Naive B cell (primary cell): ENCODE results near the gene IGF1. TPM values are rescaled to one million over a fixed set of nuclear protein-coding genes. Genes with fewer than 3 reads are reported as not detected.

Source experiments
- ATAC-seq, 2 donors: fragments of 150-1000 bp; cut with Tn5 transposase; 2 replicates each; pipeline ENCODE4 v1.10.0; 2021; ENCODE audit warnings: low read depth in 2 of 2, mild to moderate bottlenecking in 2 of 2, moderate library complexity in 2 of 2
- DNase-seq: peaks from one replicate; pipeline ENCODE4 v3.0.0; 2022
- H3K27ac Mint-ChIP-seq, 6 donors: one replicate each; pipeline ENCODE4 v1.8.0; 2020 to 2022; ENCODE audit warnings: mild to moderate bottlenecking in 6 of 6, mixed read lengths in 6 of 6, moderate library complexity in 5 of 6, inconsistent platforms in 2 of 6
- H3K27me3 Mint-ChIP-seq, 3 donors: one replicate each; pipeline ENCODE4 v1.8.0; 2021 to 2022; ENCODE audit warnings: mixed read lengths in 3 of 3, mild to moderate bottlenecking in 1 of 3
- H3K36me3 Mint-ChIP-seq, 2 donors: one replicate each; pipeline ENCODE4 v1.8.0; 2020 to 2022; ENCODE audit warnings: mixed read lengths in 2 of 2, inconsistent platforms in 1 of 2, mild to moderate bottlenecking in 1 of 2
- H3K4me1 Mint-ChIP-seq, 3 donors: one replicate each; pipeline ENCODE4 v1.8.0; 2020 to 2022; ENCODE audit warnings: mixed read lengths in 3 of 3, inconsistent platforms in 1 of 3, mild to moderate bottlenecking in 1 of 3, moderate library complexity in 1 of 3
- H3K4me3 Mint-ChIP-seq, 8 donors: one replicate each; pipeline ENCODE4 v1.8.0; 2020 to 2022; ENCODE audit warnings: mild to moderate bottlenecking in 8 of 8, mixed read lengths in 8 of 8, moderate library complexity in 8 of 8, inconsistent platforms in 2 of 8
- H3K9me3 Mint-ChIP-seq, 7 donors: one replicate each; pipeline ENCODE4 v1.8.0; 2020 to 2022; ENCODE audit warnings: mixed read lengths in 7 of 7, mild to moderate bottlenecking in 5 of 7, inconsistent platforms in 2 of 7, moderate library complexity in 1 of 7
- polyA plus RNA-seq, 6 donors: library from polyadenylated mRNA; unstranded; fragments of 300-500 nt; fragmentation: Illumina TruSeq; gene quantifications; one replicate each; pipeline ENCODE4 v1.2.3, GENCODE V29; 2021; ENCODE audit warnings: low read depth in 6 of 6

IGF1 gene
- polyA plus RNA-seq, 6 donors from 2014 or later: not detected

DNA sequence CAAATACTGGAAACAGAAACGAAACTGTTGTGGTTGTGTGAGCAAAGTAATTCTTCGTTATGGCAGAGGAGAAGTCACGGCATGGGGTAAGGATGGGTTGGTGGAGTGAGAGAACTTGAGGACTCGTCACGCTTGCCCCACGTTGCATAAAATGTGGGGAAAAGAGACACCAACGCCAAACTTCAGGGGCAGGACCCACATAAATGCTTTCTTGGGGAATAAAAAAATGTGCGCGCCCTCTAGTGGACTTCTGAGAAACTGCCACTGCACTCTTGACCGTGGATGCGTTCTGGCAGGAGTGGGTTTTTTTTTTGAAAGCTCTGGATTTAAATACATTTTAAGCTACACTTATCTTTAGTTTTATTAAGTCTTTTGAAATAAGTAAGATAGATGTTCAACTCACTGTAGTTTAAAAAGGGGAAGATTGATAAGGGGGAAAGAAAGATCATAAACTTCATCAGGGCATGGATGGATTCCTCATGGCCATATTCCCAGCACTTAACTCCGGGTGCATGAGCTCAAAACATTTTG is 4.1 kb upstream of the IGF1 start:
- Mint-ChIP-seq H3K9me3 (peaks cover 0 to 2% (median 0%) of the 10 kb centered on the region in 7 donors), H3K36me3 (no peaks in the 10 kb centered on the region), H3K27ac (peak overlapping the region in 5 of 6 donors; percentile 1 to 93 (median 65)), H3K4me3 (peak overlapping the region in 7 of 8 donors; percentile 43 to 88 (median 78)), H3K4me1 (peaks cover 8 to 15% (median 15%) of the 10 kb centered on the region in 3 donors), H3K27me3 (peaks cover 0 to 6% (median 0%) of the 10 kb centered on the region in 3 donors)
- peak; percentile 17 for DNase-seq
- ATAC-seq: peak; percentile 65 to 70

DNA sequence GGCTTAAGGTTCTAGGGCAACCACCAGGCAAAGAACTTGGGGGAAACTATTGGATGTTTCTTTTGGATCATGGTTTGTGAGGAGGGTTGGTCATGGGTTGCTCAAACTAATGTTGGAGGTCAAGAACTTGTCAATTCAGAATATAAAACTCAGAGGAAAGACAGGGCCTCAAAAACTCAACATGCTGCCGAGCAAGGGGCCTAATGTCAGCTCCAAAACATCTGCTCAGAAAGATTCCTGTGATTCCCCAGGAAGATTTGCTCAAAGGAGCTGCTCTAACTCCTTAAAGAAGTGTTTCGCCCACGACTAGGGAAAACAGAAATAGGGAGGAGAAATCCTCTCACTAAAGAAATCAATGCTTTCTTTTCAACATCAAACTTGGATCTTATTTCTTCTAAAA is 3.7 kb upstream of the IGF1 start:
- Mint-ChIP-seq H3K4me1 (peaks cover 8 to 15% (median 15%) of the 10 kb centered on the region in 3 donors), H3K9me3 (no peaks in the 10 kb centered on the region), H3K36me3 (no peaks in the 10 kb centered on the region), H3K27ac (peak overlapping the region in 4 of 6 donors; percentile 27 to 90 (median 34)), H3K4me3 (peak overlapping the region in 7 of 8 donors; percentile 43 to 88 (median 78)), H3K27me3 (peaks cover 0 to 6% (median 0%) of the 10 kb centered on the region in 3 donors)
- DNase-seq (no peak), ATAC-seq (no peak)

DNA sequence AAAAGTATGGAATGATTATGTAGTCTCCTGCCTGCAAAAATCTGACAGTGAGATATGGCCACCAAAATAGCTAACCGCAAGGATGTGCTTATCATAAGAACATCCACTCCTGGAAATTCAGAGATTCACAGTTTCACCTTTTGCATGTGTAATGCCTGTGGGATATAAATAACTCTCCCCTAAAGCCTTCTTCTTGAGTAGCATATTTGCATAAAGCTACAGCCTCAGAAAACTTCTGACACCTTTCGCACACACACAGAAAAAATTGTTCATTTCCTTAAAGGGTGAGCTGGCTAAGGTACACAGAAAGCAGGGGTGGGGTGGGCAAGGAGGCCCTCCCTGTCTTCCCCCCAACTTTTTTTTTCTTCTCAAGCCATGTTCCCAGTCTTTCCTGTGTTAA is 3.1 kb upstream of the IGF1 start:
- Mint-ChIP-seq H3K9me3 (no peaks in the 10 kb centered on the region), H3K27me3 (peaks cover 0 to 6% (median 0%) of the 10 kb centered on the region in 3 donors), H3K4me1 (peaks cover 8 to 15% (median 15%) of the 10 kb centered on the region in 3 donors), H3K27ac (peak overlapping the region in 2 of 6 donors; percentile 28 to 41), H3K4me3 (peak overlapping the region in 3 of 8 donors; percentile 43 to 68 (median 44)), H3K36me3 (no peaks in the 10 kb centered on the region)
- ATAC-seq (peak; percentile 45 to 59), DNase-seq (no peak)

DNA sequence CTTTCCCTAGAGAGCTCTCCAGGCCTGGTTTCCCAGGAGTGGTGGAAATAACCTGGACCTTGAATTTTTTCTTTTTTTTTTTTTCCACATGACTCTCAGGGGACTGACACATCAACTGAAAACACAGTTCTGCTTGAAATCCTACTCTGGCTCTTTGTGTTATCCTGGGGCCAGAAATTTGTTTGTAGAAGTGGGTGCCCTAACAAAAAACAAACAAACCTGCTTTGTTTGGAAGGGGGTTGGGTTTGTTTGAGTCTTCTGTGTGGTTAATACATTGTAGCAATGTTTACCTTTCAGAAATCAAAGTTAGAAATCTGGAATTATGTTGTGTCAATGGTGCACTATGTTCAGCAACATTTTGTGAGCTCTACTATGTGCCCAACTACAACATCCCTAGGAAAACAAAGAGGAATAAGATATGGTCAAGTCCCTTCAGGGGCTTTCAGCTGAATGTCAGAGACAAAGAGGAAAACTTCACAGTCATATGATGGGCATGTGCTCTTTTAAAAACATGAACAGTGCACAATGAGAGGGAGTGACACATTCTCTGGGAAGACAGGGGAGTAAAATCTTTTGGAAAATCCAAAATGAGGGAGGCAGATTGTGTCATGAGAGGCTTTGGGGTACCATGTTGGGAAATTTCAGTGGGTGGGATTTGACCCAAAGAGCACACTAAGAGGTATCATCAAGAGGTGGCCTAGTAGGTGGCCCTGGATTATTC is 1.5 kb upstream of the IGF1 start:
- Mint-ChIP-seq H3K4me3 (no peak overlapping the region), H3K4me1 (peaks cover 8 to 15% (median 15%) of the 10 kb centered on the region in 3 donors), H3K27ac (peak overlapping the region in 1 of 6 donors; percentile 11), H3K36me3 (no peaks in the 10 kb centered on the region), H3K27me3 (peaks cover 0 to 6% (median 0%) of the 10 kb centered on the region in 3 donors), H3K9me3 (no peaks in the 10 kb centered on the region)
- ATAC-seq (no peak), DNase-seq (no peak)

DNA sequence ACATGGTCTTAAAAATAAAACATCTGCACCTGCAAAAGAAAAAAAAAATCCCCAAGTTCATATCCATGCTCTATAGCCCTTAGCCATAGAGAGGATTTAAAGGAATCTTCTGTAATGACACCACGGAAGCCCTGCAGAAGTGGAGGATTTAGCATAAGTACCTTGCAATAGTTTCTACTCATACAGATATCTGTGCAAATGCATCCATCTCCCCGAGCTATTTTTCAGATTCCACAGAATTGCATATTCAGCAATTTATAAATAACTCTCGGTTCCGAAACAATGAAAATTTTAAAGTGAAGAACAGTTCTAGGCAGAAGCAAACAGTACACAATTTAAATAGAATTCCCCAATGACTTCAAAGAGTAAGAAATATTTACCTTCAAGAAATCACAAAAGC is 424 bp downstream of the IGF1 start:
- Mint-ChIP-seq H3K36me3 (no peaks in the 10 kb centered on the region), H3K4me3 (no peak overlapping the region), H3K9me3 (no peaks in the 10 kb centered on the region), H3K27me3 (peaks cover 0 to 12% (median 7%) of the 10 kb centered on the region in 3 donors), H3K4me1 (peaks cover 8 to 15% (median 15%) of the 10 kb centered on the region in 3 donors), H3K27ac (no peak overlapping the region)
- DNase-seq (no peak), ATAC-seq (no peak)

DNA sequence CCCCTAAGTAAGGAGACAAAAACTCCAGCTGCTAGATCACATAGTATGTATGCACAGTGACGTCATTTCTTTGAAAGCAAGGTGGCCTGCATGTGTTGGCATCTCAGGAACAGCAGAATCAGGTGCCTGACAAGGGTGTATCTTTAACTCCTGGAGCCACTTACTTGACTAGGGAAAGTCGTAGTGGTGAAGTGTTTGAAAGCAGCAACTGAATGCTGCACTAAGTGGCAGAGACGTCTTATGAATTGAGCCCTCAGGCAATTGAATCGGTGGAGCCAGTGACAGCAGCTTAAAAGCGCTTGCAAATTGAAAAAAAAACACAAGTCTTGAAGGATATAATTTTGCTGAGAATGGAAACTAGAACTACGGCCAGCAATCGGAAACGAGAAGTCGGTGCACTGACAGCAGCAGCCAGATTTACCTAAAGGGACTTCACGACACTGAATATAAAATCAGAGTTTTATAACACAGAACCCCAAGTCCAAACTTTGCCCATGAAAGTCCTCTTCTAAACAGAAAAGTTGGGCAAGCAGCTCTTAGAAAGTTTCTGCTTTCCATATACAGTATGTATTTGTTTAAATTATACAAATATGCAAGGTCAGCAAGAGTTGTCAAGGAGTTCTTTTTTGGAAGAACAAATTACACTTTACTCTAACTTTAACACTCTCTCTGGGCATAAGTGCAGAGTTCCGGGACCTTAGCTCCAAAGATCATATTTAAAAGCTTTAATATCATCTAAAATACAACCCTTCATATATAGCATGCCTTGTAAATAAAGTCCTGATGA is 1.1 kb downstream of the IGF1 start:
- Mint-ChIP-seq H3K4me1 (peaks cover 6 to 10% (median 10%) of the 10 kb centered on the region in 3 donors), H3K27ac (no peak overlapping the region), H3K9me3 (no peaks in the 10 kb centered on the region), H3K27me3 (peaks cover 4 to 16% (median 13%) of the 10 kb centered on the region in 3 donors), H3K36me3 (no peaks in the 10 kb centered on the region), H3K4me3 (no peak overlapping the region)
- ATAC-seq (peak; percentile 40 to 52), DNase-seq (no peak)

DNA sequence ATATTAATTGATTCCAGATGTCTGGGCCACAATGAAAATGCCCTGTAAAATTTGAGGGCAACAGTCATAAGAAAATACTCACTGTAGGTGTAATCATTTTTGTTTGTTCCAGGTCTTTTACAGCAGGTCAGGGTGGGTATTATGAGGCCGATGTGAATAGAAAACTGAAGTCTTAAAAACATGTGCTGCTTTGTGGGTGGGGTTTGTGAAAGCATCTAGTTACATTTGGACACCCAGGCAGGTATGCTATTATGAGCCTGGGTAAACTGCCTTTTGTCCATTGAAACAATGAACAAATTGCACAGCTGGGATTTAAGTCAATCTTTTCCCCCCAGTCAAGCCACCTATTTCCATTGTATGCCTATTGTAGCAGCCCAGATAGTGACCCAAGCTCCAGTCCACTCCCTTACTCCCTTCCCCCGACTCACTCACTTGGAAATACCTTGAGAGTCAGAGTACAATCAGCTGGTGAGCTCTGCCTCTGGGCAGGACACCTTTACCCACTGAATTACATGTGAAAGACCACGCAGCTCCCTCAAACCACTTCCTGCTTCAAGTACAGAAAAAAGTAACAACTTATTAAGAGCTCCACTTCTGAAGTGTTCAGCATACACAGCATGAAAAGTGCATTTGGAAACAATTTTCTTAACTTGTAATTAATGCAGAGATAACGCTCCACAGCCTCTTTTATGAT is 1.8 kb downstream of the IGF1 start:
- Mint-ChIP-seq H3K9me3 (no peaks in the 10 kb centered on the region), H3K4me3 (no peak overlapping the region), H3K27ac (no peak overlapping the region), H3K27me3 (peaks cover 7 to 18% (median 17%) of the 10 kb centered on the region in 3 donors), H3K36me3 (no peaks in the 10 kb centered on the region), H3K4me1 (peaks cover 0 to 3% (median 2%) of the 10 kb centered on the region in 3 donors)
- DNase-seq (no peak), ATAC-seq (peak; percentile 32 to 45)

DNA sequence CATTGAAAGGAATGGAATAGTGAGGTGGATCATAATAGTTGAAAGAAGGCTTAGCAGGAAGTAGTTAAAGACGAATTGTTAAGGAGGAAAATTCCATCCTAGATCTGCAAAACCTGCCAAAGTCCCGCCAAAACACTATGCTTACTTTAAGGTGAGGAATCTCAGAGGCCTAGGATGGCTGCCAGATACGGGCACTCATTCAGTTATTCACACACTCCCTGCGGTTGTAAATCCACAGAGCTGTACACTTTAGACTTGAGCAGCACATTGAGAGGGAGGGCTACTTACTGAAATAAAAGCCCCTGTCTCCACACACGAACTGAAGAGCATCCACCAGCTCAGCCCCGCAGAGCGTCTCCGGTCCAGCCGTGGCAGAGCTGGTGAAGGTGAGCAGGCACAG is 5.0 kb downstream of the IGF1 start:
- Mint-ChIP-seq H3K4me3 (no peak overlapping the region), H3K27ac (no peak overlapping the region), H3K36me3 (no peaks in the 10 kb centered on the region), H3K27me3 (peaks cover 7 to 19% (median 17%) of the 10 kb centered on the region in 3 donors), H3K9me3 (no peaks in the 10 kb centered on the region), H3K4me1 (no peaks in the 10 kb centered on the region)
- ATAC-seq (no peak), DNase-seq (no peak)

DNA sequence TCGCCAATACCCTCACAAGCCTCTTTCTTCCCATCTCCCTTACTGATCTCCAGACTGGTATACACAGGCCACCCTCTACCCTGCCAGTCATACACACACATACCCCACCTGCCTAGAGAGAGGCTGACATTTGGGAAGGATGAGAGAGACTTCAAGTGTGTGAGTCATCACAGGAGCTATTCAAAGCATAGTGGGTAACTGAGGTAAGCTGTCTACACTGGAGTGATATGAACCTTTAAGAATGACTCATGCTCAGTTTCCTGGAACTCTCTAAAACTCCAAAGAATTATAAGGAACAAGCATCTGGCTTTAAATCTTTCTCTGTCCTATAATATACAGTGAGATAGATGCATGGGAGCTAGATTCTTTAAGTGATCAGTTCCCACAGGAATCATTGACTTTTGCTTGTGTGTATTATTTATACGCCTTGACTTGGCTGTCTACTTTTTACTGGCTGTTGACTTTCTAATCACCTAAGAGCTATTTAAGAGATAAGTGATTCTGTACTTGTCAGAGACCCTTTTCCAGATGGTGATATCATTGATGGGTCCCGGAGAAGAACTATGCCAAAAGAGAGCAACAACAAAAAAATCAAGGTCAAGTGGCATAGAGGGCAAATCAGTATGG is 5.8 kb downstream of the IGF1 start:
- H3K27me3 Mint-ChIP-seq: peaks cover 7 to 19% (median 17%) of the 10 kb centered on the region in 3 donors
- no peaks in the 10 kb centered on the region for H3K4me1 Mint-ChIP-seq
- ATAC-seq: no peak
- peak overlapping the region in 1 of 6 donors; percentile 65 for H3K27ac Mint-ChIP-seq
- H3K4me3 Mint-ChIP-seq: no peak overlapping the region
- DNase-seq: no peak
- no peaks in the 10 kb centered on the region for H3K9me3 Mint-ChIP-seq
- H3K36me3 Mint-ChIP-seq: no peaks in the 10 kb centered on the region

DNA sequence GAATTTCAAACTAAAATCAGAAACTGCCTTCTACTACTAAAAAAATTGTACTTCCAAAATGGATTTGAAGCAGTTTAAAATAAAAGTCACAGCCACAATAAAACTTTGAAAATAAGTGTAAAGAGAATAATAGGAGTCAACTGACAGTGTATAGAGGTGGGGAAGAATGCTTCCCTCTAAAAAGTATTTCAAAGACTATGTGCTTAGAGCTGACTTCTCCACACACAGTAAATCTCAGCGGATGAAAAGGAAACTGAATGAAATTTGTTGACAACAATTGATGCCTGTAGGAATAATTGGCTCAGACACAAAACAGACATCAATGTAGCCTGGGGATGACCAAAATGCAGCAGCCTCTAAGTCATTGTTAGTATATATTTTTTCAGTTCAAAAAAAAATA is 7.9 kb downstream of the IGF1 start:
- Mint-ChIP-seq H3K4me3 (no peak overlapping the region), H3K27ac (no peak overlapping the region), H3K4me1 (no peaks in the 10 kb centered on the region), H3K9me3 (no peaks in the 10 kb centered on the region), H3K27me3 (peaks cover 19 to 31% (median 21%) of the 10 kb centered on the region in 3 donors), H3K36me3 (no peaks in the 10 kb centered on the region)
- DNase-seq (no peak), ATAC-seq (no peak)

DNA sequence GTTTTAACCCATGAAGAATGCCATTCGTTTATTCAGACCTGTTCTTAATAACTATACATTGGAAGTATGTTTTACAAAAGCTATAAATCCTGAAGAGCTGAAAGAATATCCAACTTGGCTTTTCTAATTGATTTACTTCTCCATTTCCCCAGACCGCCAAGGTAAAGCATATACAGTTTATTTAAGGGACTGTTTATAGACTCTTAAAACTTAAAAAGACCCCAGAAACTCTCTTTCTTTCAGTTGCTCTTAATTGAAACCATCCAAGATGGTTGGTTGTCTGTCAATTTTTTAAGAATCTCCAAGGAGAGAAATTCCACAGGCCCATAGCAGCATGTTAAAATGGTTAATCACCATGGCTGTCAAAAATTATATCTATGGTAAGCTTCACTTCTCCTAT is 8.8 kb downstream of the IGF1 start:
- DNase-seq (no peak), ATAC-seq (no peak)
- Mint-ChIP-seq H3K4me3 (no peak overlapping the region), H3K9me3 (no peaks in the 10 kb centered on the region), H3K27ac (no peak overlapping the region), H3K36me3 (no peaks in the 10 kb centered on the region), H3K27me3 (peaks cover 19 to 37% (median 24%) of the 10 kb centered on the region in 3 donors), H3K4me1 (no peaks in the 10 kb centered on the region)

DNA sequence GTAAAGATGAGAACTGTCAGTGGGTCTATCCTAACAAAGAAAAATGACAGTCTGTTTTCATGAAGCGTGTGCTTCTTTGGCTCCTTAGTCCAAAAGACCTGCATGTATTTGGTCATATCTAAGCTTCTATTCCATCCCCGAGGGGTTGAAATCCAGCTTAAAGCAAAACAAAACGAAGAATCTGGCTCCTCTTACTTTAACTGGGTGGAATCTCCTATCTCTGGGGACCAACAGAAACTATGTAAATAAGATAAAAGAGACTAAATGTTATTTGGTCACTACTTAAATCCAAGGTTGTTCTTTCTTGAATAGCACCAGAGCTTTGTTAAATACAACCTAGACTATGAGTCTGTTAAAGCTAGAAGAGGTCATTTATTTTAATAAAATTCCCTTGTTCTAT is 9.4 kb downstream of the IGF1 start:
- peaks cover 24 to 37% (median 26%) of the 10 kb centered on the region in 3 donors for H3K27me3 Mint-ChIP-seq
- ATAC-seq (no peak), DNase-seq (no peak)
- no peak overlapping the region for H3K27ac Mint-ChIP-seq
- no peaks in the 10 kb centered on the region for H3K36me3 Mint-ChIP-seq
- H3K4me1 Mint-ChIP-seq: no peaks in the 10 kb centered on the region
- no peaks in the 10 kb centered on the region for H3K9me3 Mint-ChIP-seq
- no peak overlapping the region for H3K4me3 Mint-ChIP-seq
